ENCODE results near the gene SPEN. TPM values are rescaled to one million over a fixed set of nuclear protein-coding genes. Genes with fewer than 3 reads are reported as not detected.

The SPEN gene
- total and polyA plus RNA-seq, 9 of the 15 experiments (the other 6 are each of a cell fraction or from before 2014, with no cell fraction given): 5.7 to 87.5 (median 27.2) TPM

DNA sequence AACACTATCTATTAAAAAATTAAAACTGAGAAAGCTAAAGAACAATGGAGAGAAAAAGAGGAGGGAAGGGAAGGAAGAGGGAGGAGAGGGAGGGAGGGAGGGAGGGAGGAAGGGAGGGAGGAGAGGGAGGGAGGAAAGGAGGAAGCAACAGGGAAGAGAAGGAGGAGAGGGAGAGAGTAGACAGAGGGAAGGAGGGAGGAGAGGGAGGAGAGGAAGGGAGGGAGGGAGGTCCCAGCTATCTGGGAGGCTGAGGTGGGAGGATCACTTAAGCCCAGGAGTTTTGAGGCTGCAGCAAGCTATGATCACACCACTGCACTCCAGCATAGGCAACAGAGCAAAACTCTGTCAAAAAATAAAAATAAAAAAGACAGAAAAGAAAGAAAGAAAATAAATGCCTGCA, 111.9 kb downstream of the SPEN start:
- H3K9me1 ChIP-seq (ENCODE audit: control insufficient read depth, insufficient read depth, low read length): no peaks in the 10 kb centered on the region
- H3K9me3 ChIP-seq (replicated peaks; ENCODE audit: control insufficient read depth, insufficient read depth, low read depth, low read length): no peaks in the 10 kb centered on the region
- H3K4me2 ChIP-seq (ENCODE audit: insufficient read depth, low read length): no peak overlapping the region
- H3K9ac ChIP-seq (ENCODE audit: insufficient read depth in 1 of 2, low read depth in 2 of 2, low read length in 2 of 2): no peak overlapping the region
- no peaks in the 10 kb centered on the region for H4K20me1 ChIP-seq (replicated peaks; ENCODE audit: control insufficient read depth, insufficient read depth, low read length)
- BruUV-seq (replicated peaks): no TSS peak
- intact Hi-C loops (cut with micrococcal nuclease): no loop called here
- peaks cover 7 to 15% of the 10 kb centered on the region in 2 experiments; a peak in 4 of 5 replicates for H3K4me1 ChIP-seq (replicated peaks in 1 of 2; ENCODE audit: control insufficient read depth in 2 of 2, insufficient read depth in 2 of 2, low read length in 2 of 2)
- no peak overlapping the region for H3K4me3 ChIP-seq
- FAIRE-seq: no peak
- ChIA-PET POLR2A (interaction anchor here (0.7 to 1.9 kb wide), 7 partner anchors 9 to 93 kb away, joined by 3 to 7 read pairs (median 4); partner anchors contain the start of gene ZBTB17), CTCF (ENCODE audit: low intra/inter-chr PET ratio) (interaction anchor here (0.6 to 1.4 kb wide), 3 partner anchors 128 to 168 kb away, joined by 3 to 5 read pairs (median 3); no protein-coding TSS in a partner anchor)
- no peak for DNase-seq (ENCODE audit: extremely low read depth in 1 of 4, low spot score in 3 of 4)
- H3K27me3 ChIP-seq (ENCODE audit: control insufficient read depth in 2 of 2, insufficient read depth in 2 of 2, low read length in 2 of 2): no peaks in the 10 kb centered on the region
- ATAC-seq: no peak
- H3K27ac ChIP-seq (ENCODE audit: extremely low read depth, low read depth, low read length): no peak overlapping the region; the same call in 2 of the 3 replicates
- peaks cover 20% of the 10 kb centered on the region; the same call in 1 of the 3 replicates for H3K36me3 ChIP-seq (ENCODE audit: control insufficient read depth, insufficient read depth, low read length)
- peaks cover 65% of the 10 kb centered on the region for H3K79me2 ChIP-seq (ENCODE audit: control insufficient read depth, insufficient read depth, low read length)
- in situ Hi-C loops (cut with MboI): no loop called here
- no peak overlapping the region for H2AFZ ChIP-seq (ENCODE audit: low read depth, low read length)
- TF ChIP-seq ELF4 (CRISPR knock-in tag; IDR thresholded peaks at IDR 0.05): 0 out of 2 replicates have a peak, but pooled peaks have one; percentile 22
- TF ChIP-seq TBP (optimal IDR thresholded peaks at IDR 0.05; ENCODE audit: low read depth, low read length): no peak
- no peak for TF ChIP-seq SPI1 (IDR thresholded peaks at IDR 0.05; ENCODE audit: borderline replicate concordance, low read depth, low read length)
- TF ChIP-seq NFYB (IDR thresholded peaks at IDR 0.05; ENCODE audit: extremely low read depth, insufficient read length): no peak
- TF ChIP-seq KLF10 (CRISPR knock-in tag; IDR thresholded peaks at IDR 0.05): no peak
- 0 out of 2 replicates have a peak, but pooled peaks have one; percentile 16 for TF ChIP-seq MTA1 (IDR thresholded peaks at IDR 0.05; ENCODE audit: borderline replicate concordance)
- no peak for TF ChIP-seq NCOA2 (IDR thresholded peaks at IDR 0.05; ENCODE audit: partially characterized antibody in 2 of 2)
- TF ChIP-seq ZNF75A (CRISPR knock-in tag; IDR thresholded peaks at IDR 0.05): no peak
- TF ChIP-seq VEZF1 (CRISPR knock-in tag; IDR thresholded peaks at IDR 0.05): peak; percentile 41
- no peak for TF ChIP-seq MGA (IDR thresholded peaks at IDR 0.05)
- TF ChIP-seq ZNF212 (CRISPR knock-in tag; IDR thresholded peaks at IDR 0.05): no peak

Measured in K562 (cell line).